Loucy (cell line): ENCODE results near the gene MALL.
"Not testable (repeated sequence)": the region's sequence is repeated elsewhere in the genome, so short reads cannot be mapped to it uniquely, and the experiment has no call there.

Experiments
- H2AFZ ChIP-seq: fragments of 200-600 bp; sonication (generic); 2 replicates; pipeline ENCODE4 v1.6.0; 2016; ENCODE audit warnings: antibody characterized with exemption, mild to moderate bottlenecking, low read length, moderate library complexity
- H3F3A ChIP-seq: fragments of 200-600 bp; 2 replicates; pipeline ENCODE4 v1.6.0; 2016; ENCODE audit warnings: antibody characterized with exemption, low read depth, mild to moderate bottlenecking
- H3K27me3 ChIP-seq: fragments of 200-600 bp; sonication (generic); 2 replicates; pipeline ENCODE4 v1.6.1; 2014; ENCODE audit warnings: low read length, mild to moderate bottlenecking; ENCODE audit not compliant: insufficient read depth, poor library complexity, severe bottlenecking
- H3K36me3 ChIP-seq: fragments of 200-600 bp; sonication (generic); 2 replicates; pipeline ENCODE4 v1.6.1; 2016; ENCODE audit warnings: low read length; ENCODE audit not compliant: insufficient read depth
- H3K4me1 ChIP-seq: fragments of 200-600 bp; sonication (generic); 2 replicates; pipeline ENCODE4 v1.5.1; 2014; ENCODE audit warnings: low read length, mild to moderate bottlenecking; ENCODE audit not compliant: insufficient read depth, poor library complexity, severe bottlenecking
- H3K4me2 ChIP-seq: fragments of 200-600 bp; sonication (generic); 2 replicates; pipeline ENCODE4 v1.6.0; 2014; ENCODE audit warnings: antibody characterized with exemption, low read length, low read depth, mild to moderate bottlenecking; ENCODE audit not compliant: poor library complexity, severe bottlenecking
- H3K4me3 ChIP-seq: fragments of 200-600 bp; sonication (generic); 2 replicates; pipeline ENCODE4 v1.5.1; 2014; ENCODE audit warnings: low read length, mild to moderate bottlenecking, mixed read lengths; ENCODE audit not compliant: poor library complexity, severe bottlenecking
- H3K79me2 ChIP-seq: fragments of 200-600 bp; sonication (generic); 2 replicates; pipeline ENCODE4 v1.6.1; 2014; ENCODE audit warnings: low read length; ENCODE audit not compliant: insufficient read depth
- H3K9ac ChIP-seq: fragments of 200-600 bp; sonication (generic); 2 replicates; pipeline ENCODE4 v1.6.0; 2014; ENCODE audit warnings: mild to moderate bottlenecking, low read depth, low read length, moderate library complexity; ENCODE audit not compliant: poor library complexity, severe bottlenecking
- H3K9me2 ChIP-seq: fragments of 200-600 bp; sonication (generic); replicated peaks from 2 replicates; pipeline ENCODE4 v1.6.1; 2016; ENCODE audit warnings: low read depth, low read length, mixed read lengths
- H3K9me3 ChIP-seq: fragments of 200-600 bp; sonication (generic); 2 replicates; pipeline ENCODE4 v1.6.1; 2014; ENCODE audit warnings: mild to moderate bottlenecking, antibody characterized with exemption, low read length, low read depth; ENCODE audit not compliant: insufficient read depth
- H4K20me1 ChIP-seq: fragments of 200-600 bp; sonication (generic); 2 replicates; pipeline ENCODE4 v1.6.0; 2014; ENCODE audit warnings: antibody characterized with exemption, low read length, mild to moderate bottlenecking; ENCODE audit not compliant: insufficient read depth, poor library complexity, severe bottlenecking
- EZH2phosphoT487 ChIP-seq: fragments of 200-600 bp; IDR thresholded peaks from 2 replicates; pipeline ENCODE4 v1.6.1; 2018; ENCODE audit warnings: antibody characterized with exemption, mild to moderate bottlenecking, moderate library complexity, borderline replicate concordance
- TF ChIP-seq, protein P1 (sequence below): fragments of 200-600 bp; sonication (generic); conservative IDR thresholded peaks from 2 replicates; pipeline ENCODE4 v1.5.1; 2014; ENCODE audit warnings: mild to moderate bottlenecking, antibody characterized with exemption, low read length

Gene MALL

GRCh38 chr2:110101901-110102803 lies 13.5 kb downstream of the MALL start:
- Histone ChIP-seq H3K4me2 (no peak overlapping the region), H3F3A (no peaks in the 10 kb centered on the region), H3K4me3 (no peak overlapping the region), H3K4me1 (peaks cover 53% of the 10 kb centered on the region), H3K9me2 (no peaks in the 10 kb centered on the region), H4K20me1 (no peaks in the 10 kb centered on the region), H3K9me3 (no peaks in the 10 kb centered on the region), H3K36me3 (no peaks in the 10 kb centered on the region), H2AFZ (no peak overlapping the region), H3K27me3 (no peaks in the 10 kb centered on the region), H3K79me2 (no peaks in the 10 kb centered on the region), H3K9ac (no peak overlapping the region)
- TF ChIP-seq EZH2phosphoT487, result no peak
- TF ChIP-seq, protein P1, sequence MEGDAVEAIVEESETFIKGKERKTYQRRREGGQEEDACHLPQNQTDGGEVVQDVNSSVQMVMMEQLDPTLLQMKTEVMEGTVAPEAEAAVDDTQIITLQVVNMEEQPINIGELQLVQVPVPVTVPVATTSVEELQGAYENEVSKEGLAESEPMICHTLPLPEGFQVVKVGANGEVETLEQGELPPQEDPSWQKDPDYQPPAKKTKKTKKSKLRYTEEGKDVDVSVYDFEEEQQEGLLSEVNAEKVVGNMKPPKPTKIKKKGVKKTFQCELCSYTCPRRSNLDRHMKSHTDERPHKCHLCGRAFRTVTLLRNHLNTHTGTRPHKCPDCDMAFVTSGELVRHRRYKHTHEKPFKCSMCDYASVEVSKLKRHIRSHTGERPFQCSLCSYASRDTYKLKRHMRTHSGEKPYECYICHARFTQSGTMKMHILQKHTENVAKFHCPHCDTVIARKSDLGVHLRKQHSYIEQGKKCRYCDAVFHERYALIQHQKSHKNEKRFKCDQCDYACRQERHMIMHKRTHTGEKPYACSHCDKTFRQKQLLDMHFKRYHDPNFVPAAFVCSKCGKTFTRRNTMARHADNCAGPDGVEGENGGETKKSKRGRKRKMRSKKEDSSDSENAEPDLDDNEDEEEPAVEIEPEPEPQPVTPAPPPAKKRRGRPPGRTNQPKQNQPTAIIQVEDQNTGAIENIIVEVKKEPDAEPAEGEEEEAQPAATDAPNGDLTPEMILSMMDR, result no peak

- H3K4me3 ChIP-seq, result no peak overlapping the region
- no peaks in the 10 kb centered on the region for H3K9me2 ChIP-seq
- H4K20me1 ChIP-seq, result no peaks in the 10 kb centered on the region
- H3K27me3 ChIP-seq, result no peaks in the 10 kb centered on the region
- H3K9ac ChIP-seq, result no peak overlapping the region
- TF ChIP-seq, protein P1, result no peak
- no peak for TF ChIP-seq EZH2phosphoT487
- H3K79me2 ChIP-seq, result no peaks in the 10 kb centered on the region
- H3K4me2 ChIP-seq, result no peak overlapping the region
- H3F3A ChIP-seq, result no peaks in the 10 kb centered on the region
- no peaks in the 10 kb centered on the region for H3K36me3 ChIP-seq
- H2AFZ ChIP-seq, result 0 out of 2 replicates have a peak overlapping the region, but pooled peaks have one; percentile 27
- H3K9me3 ChIP-seq, result no peaks in the 10 kb centered on the region
- H3K4me1 ChIP-seq, result peaks cover 45% of the 10 kb centered on the region
Measured at GRCh38 chr2:110101280-110101844, 14.3 kb downstream of the MALL start.

- H3K36me3 ChIP-seq, H3K9me3 ChIP-seq: not testable (repeated sequence)
Measured at GRCh38 chr2:110100880-110101279, 14.7 kb downstream of the MALL start.

More at GRCh38 chr2:110100880-110101279, 14.7 kb downstream of the MALL start:
- not testable (repeated sequence) for H3K4me2 ChIP-seq, H3K9me2 ChIP-seq, H3K4me3 ChIP-seq, H3K9ac ChIP-seq, H4K20me1 ChIP-seq, H3F3A ChIP-seq, H3K79me2 ChIP-seq, H3K27me3 ChIP-seq
- Histone ChIP-seq H3K4me1 (peaks cover 40% of the 10 kb centered on the region), H2AFZ (0 out of 2 replicates have a peak overlapping the region, but pooled peaks have one; percentile 27)
